ENCODE data around the gene INSYN2B. TPM values are rescaled to one million over a fixed set of nuclear protein-coding genes. Genes with fewer than 3 reads are reported as not detected.

The INSYN2B gene
- total RNA-seq, 6 donors from 2014 or later: 0.06 to 0.10 TPM; not detected in 4

DNA sequence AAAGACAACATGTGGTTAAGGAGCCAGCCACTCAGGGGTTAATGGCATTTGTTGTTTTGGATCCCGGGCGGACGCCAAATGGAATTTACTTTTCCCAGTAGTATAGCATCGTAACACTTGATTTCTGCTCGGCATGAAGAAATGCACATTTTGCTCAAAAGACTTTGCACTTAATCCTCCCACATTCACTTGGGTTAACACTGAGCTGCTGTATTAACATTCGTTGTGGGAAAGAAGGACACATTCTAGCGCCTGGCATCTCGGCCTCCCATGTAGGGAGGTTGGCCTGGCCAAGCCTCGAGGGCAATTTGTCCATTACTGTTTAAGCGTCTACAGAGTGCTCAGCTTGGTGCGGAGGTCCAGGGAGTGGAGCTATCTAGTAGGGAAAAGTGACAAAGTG is 32.3 kb upstream of the INSYN2B start:
- 69 to 71% methylated on average over 11 of the region's 11 CpGs for WGBS, 2 donors
- Histone ChIP-seq H3K27me3 (no peaks in the 10 kb centered on the region), H3K4me1 (no peaks in the 10 kb centered on the region), H3K4me3 (no peak overlapping the region), H3K9me3 (no peaks in the 10 kb centered on the region), H3K27ac (no peak overlapping the region), H3K36me3 (no peaks in the 10 kb centered on the region)
- DNase-seq (no peak), ATAC-seq (ENCODE audit: low FRiP score in 2 of 2) (no peak)
- TF ChIP-seq POLR2AphosphoS5 (IDR thresholded peaks at IDR 0.05): no peak
- TF ChIP-seq POLR2A (IDR thresholded peaks at IDR 0.05): no peak
- TF ChIP-seq, protein P1, sequence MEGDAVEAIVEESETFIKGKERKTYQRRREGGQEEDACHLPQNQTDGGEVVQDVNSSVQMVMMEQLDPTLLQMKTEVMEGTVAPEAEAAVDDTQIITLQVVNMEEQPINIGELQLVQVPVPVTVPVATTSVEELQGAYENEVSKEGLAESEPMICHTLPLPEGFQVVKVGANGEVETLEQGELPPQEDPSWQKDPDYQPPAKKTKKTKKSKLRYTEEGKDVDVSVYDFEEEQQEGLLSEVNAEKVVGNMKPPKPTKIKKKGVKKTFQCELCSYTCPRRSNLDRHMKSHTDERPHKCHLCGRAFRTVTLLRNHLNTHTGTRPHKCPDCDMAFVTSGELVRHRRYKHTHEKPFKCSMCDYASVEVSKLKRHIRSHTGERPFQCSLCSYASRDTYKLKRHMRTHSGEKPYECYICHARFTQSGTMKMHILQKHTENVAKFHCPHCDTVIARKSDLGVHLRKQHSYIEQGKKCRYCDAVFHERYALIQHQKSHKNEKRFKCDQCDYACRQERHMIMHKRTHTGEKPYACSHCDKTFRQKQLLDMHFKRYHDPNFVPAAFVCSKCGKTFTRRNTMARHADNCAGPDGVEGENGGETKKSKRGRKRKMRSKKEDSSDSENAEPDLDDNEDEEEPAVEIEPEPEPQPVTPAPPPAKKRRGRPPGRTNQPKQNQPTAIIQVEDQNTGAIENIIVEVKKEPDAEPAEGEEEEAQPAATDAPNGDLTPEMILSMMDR (IDR thresholded peaks at IDR 0.05): no peak
- no peak for TF ChIP-seq EP300 (IDR thresholded peaks at IDR 0.05)

- Histone ChIP-seq H3K4me3 (no peak overlapping the region), H3K4me1 (no peaks in the 10 kb centered on the region), H3K36me3 (no peaks in the 10 kb centered on the region), H3K9me3 (no peaks in the 10 kb centered on the region), H3K27me3 (no peaks in the 10 kb centered on the region), H3K27ac (no peak overlapping the region)
- 78 to 84% methylated on average over 2 of the region's 2 CpGs for WGBS, 2 donors
- no peak for ATAC-seq (ENCODE audit: low FRiP score in 2 of 2)
- TF ChIP-seq EP300 (IDR thresholded peaks at IDR 0.05): no peak
- TF ChIP-seq POLR2AphosphoS5 (IDR thresholded peaks at IDR 0.05): no peak
- TF ChIP-seq POLR2A (IDR thresholded peaks at IDR 0.05): no peak
- TF ChIP-seq, protein P1 (IDR thresholded peaks at IDR 0.05): no peak
- no peak for DNase-seq
Measured at GRCh38 chr5:170011751-170012150, 31.5 kb upstream of the INSYN2B start.

DNA sequence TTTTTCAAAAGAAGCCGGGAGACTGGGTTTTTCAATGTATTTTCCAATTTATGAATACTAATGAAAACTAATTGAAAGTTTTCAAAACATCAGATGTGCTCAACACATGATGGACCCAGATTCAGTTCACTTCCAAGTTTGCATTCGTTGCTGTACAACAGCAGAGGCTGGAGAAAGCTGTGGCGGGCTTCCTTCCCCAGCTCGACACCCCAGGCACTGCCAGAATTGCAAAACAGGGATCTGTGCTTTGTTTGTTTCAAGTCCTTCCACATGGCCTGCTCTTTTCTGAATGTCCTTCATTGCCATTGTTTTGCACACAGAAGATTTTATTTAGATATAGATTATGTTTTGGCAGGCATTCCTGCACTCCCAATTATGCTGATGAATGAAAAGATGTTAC is 30.3 kb upstream of the INSYN2B start:
- Histone ChIP-seq H3K4me3 (no peak overlapping the region), H3K9me3 (no peaks in the 10 kb centered on the region), H3K36me3 (no peaks in the 10 kb centered on the region), H3K27ac (no peak overlapping the region), H3K27me3 (no peaks in the 10 kb centered on the region), H3K4me1 (no peaks in the 10 kb centered on the region)
- WGBS, 2 donors: 78 to 81% methylated on average over 4 of the region's 4 CpGs
- ATAC-seq (ENCODE audit: low FRiP score in 2 of 2): no peak
- no peak for TF ChIP-seq POLR2A (IDR thresholded peaks at IDR 0.05)
- TF ChIP-seq, protein P1 (IDR thresholded peaks at IDR 0.05): no peak
- TF ChIP-seq POLR2AphosphoS5 (IDR thresholded peaks at IDR 0.05): no peak
- no peak for TF ChIP-seq EP300 (IDR thresholded peaks at IDR 0.05)
- no peak for DNase-seq

DNA sequence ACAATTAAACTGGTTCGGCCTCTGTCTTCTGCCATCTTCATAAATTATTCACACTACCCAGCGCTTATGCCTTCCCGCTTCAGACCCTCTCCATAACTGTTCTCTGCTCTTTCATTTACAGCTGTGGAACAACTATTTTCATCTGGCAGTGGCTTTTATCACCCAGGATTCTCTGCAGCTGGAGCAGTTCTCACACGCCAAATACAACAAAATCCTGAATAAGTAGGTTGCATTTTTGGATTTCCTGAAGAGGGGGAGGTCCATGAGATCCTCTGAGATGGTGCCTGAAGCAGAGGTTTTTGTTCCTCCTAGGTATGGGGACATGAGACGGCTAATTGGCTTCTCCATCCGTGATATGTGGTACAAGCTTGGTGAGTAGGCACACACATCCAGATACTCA is 28.1 kb upstream of the INSYN2B start:
- Histone ChIP-seq H3K36me3 (no peaks in the 10 kb centered on the region), H3K4me1 (no peaks in the 10 kb centered on the region), H3K27me3 (no peaks in the 10 kb centered on the region), H3K4me3 (no peak overlapping the region), H3K9me3 (no peaks in the 10 kb centered on the region), H3K27ac (no peak overlapping the region)
- WGBS, 2 donors: 85 to 88% methylated on average over 6 of the region's 6 CpGs
- TF ChIP-seq POLR2AphosphoS5 (IDR thresholded peaks at IDR 0.05) (no peak), EP300 (IDR thresholded peaks at IDR 0.05) (no peak)
- TF ChIP-seq, protein P1 (IDR thresholded peaks at IDR 0.05): no peak
- ATAC-seq (ENCODE audit: low FRiP score in 2 of 2) (no peak), DNase-seq (no peak)

GRCh38 chr5:170006021-170006420 is 25.7 kb upstream of the INSYN2B start:
- 67 to 76% methylated on average over 6 of the region's 6 CpGs for WGBS, 2 donors
- H3K36me3 ChIP-seq: no peaks in the 10 kb centered on the region
- H3K27me3 ChIP-seq: no peaks in the 10 kb centered on the region
- H3K4me1 ChIP-seq: no peaks in the 10 kb centered on the region
- H3K4me3 ChIP-seq: no peak overlapping the region
- H3K9me3 ChIP-seq: no peaks in the 10 kb centered on the region
- ATAC-seq (ENCODE audit: low FRiP score in 2 of 2): no peak
- H3K27ac ChIP-seq: no peak overlapping the region
- TF ChIP-seq, protein P1 (IDR thresholded peaks at IDR 0.05): no peak
- TF ChIP-seq POLR2AphosphoS5 (IDR thresholded peaks at IDR 0.05) (no peak), POLR2A (IDR thresholded peaks at IDR 0.05) (no peak), EP300 (IDR thresholded peaks at IDR 0.05) (no peak)
- no peak for DNase-seq
